ENCODE results near the gene TP53I13.

Gene TP53I13

DNA sequence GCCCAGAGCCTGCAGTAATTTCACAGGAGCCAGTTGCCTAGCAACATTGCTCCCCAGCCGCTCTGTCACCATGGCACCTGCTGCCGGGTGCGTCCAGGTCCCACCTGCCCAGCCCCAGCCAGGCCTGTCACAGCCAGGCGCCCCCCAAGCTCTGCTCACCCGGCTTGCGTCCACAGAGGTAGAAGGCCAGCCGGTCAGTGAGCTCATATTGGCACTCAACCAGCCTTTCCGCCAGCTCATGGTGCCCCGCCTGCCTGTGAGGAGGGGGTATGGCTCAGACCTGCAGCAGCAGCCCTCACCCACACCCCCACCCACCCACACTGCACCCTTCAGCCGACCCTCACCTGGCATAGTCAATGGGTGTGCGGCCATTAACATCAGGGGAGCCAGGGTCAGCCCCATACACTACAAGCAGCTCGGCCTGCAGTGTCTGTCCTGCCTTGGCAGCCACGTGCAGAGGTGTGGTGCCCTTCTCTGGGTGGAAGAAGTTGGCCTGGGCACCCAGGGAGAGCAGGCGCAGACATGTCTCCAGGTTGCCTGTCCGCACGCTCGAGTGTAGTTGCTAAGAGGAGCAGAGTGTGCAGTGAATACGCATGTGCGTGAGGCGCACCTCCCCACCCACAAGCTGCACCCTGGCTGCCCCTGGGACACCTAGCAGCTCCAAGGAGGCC, 13.2 kb downstream of the TP53I13 start:
- DNase-seq (ENCODE audit: low read depth): no peak

DNA sequence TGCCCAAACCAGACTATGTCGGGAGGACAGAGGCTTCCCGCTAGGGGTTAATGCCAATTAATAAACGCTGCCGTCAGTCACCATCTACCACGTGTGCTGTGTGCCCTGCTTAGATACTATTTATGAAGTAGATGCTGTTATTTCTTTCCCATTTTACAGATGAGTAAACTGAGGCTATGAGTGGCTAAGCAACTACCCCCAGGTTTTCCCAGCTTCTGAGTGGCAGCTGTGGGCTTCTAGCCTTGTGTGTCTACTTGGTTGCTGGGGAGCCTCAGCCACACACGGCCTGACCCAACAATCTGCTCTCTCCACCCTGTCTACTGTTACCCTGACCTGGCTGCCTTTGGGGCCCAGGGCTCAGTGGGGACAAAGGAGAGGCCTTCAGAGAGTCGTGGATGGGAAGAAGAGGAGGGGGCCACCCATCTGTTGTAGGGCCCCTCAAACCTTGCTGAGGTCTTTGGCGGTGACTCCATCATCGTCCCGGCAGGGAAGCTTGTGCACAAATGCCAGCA, 13.8 kb downstream of the TP53I13 start:
- no peak for DNase-seq (ENCODE audit: low read depth)

DNA sequence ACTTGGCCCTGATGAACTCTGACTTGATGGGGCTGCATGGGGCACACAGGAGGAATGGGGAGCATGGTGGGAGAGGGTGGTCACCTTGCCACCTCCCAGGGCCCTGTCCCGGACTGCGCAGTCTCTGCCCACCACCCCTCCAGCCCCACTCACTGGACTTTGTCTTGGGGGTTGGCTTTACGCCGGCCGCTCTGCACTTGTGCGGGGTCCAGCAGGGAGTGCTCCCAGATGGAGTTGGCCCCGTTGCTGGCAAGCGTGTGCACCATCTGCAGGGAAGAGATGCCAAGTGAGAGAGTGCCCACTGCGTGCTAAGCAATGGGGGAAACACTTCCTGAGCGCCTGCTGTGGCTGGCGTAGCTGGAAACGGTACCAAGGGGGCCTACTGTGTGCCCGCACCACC, 14.3 kb downstream of the TP53I13 start:
- DNase-seq (ENCODE audit: low read depth): no peak

DNA sequence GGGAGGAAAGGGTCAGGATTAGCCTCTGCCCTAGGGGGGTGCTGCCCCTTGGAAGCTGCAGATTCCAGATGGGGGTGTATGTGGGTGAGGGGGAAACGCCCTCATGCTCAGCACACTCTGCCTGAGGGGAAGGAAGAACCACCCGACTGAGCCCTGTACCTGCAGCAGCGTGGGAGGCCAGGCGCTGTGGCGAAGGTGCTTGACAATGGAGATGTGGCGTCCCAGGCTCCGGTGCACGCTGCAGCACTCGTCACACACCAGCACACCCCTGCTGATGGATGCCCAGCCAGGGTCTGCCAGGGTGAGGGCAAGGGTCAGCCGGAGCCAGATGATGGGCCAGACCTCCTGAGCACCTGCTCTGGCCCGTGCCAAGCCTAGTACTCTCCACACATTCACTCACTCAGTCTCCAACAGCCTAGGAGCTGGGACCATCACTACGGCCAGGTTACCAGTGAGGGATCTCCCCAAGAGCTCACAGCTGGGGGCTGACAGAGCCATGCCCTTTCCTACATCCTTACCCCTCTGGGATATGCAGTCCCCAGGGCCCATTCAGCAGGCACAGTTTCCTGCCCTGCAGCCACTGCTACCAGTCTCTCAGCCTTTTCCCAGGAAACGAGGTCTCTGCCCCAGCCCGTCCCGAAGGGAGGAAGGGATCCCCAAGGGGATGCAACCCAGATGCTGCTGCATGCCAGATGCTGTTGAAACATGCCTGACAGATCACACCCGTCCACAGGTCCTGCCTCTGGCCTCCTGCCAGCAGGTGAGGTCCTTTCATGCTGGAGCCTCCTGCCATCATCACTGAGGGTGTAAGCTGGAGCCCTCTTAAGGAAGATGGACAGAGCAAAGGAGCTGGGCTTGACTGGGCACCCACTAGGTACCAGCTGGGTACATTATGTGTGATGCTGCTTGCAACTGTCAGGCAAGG, 15.1 kb downstream of the TP53I13 start:
- no peak for DNase-seq (ENCODE audit: low read depth)

DNA sequence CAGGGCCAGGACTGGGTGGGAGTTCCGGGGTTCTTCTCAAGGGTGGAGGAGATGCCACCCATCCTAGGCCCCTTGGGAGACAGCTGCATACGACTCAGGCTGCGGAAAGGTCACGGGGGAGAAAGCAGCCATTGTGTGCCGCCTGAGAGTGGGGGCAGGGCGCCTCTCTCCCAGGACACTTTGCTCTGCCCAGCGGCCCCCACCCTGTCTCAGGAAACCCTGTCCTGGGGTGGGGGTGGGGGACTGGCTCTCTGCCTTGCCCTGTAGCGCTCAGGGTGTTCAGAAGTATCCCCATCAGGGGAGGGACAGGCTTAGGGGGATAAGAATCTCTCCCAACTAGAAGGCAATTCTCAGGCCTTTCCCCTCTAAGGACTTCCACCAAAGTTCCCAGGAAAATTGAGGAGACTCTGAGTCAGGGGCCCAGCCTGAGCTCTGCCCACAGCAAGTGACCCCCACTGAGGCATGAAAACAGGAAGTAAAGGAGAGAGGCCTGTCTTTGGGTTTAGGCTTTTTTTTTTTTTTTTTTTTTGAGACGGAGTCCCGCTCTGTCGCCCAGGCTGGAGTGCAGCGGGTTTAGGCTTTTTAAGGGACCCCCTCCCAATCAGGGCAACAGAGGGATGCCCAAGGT, 16.1 kb downstream of the TP53I13 start:
- no peak for DNase-seq (ENCODE audit: low read depth)

DNA sequence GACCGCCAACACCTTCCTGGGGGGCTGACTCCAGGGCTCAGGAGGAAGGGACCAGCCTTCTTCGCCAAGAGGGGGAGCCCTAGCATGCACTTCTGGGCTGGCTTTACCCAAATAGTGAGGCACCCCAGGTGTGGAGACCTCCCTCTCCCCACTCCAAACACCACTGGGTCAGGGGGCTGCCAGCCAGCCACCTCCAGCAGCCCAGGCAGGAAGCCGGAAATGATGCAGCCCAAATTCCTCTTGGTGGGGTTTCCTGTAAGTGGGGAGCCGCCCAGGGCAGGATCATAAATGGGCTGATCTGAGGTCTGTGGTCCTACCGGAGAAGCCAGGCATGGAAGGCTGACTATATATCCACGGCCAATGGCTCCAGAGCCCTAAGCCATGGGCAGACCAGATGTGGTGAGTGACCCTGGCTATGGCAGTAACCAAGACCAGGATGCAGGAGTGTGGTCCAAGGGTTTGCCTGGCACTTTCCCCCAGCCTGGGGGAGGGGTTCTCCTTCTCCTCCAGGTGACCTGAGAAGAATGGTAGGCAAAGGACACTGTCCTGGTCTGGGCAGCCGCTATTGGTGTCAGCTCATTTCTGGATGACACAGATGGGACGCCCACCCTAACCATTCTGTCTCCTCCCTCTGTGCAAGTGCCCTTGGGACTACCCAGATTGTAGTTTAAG, 16.7 kb downstream of the TP53I13 start:
- DNase-seq (ENCODE audit: low read depth): no peak

DNA sequence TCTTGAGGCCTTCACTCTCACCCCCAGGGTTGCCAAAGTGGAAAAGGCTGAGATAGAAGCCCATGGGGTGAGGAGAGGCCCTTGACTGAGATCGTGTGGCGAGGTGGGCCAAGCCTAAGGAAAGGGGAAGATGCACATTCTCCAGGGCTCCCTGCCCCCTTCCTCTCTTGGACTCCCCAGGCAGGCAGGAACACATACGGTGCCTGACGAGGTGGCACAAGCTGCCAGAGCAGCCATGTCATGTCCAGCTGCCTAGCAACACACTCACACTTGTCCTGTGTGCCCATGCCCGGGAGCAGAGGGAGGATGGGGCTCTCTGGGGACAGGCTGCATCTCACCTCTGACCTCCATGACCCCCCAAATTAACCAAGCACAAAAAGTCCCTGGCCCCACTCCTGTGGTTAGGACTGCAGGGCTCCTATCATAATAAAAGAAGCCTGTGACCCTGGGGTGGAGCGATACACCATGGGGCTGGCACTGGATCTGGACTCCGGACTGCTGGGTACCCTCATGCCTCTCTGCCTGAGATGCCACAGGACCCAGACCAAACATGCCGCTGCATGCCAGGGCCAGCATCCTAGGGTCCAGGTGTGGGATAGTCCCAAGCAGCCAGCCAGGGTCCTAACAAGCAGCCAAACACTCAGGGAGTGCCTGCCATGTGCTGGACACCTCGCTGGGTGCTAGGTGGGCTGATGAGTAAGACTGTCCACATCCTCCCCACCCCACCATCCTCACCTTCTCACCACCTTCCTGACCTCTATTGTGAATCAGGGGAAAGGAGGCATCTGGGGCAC, 18.4 kb downstream of the TP53I13 start:
- DNase-seq (ENCODE audit: low read depth): no peak

DNA sequence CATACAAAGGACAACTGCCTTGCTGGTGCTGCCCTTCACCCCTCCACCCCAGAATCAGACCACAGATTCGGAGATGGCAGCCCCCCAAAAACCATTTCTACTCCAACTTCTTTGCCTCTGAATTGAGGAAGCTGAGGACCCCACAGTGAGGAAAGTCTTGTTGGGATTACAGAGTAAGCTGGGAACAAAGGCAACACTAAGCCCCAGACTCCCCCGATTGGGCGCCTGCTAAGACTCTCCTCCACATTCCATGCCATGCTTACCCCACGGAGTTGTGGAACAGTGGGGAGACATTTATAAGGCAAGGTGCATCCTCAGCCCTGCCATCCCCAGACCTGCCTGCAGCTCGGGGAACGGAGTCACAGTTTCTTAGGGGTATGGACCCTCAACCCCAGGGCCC, 19.1 kb downstream of the TP53I13 start:
- no peak for DNase-seq (ENCODE audit: low read depth)

DNA sequence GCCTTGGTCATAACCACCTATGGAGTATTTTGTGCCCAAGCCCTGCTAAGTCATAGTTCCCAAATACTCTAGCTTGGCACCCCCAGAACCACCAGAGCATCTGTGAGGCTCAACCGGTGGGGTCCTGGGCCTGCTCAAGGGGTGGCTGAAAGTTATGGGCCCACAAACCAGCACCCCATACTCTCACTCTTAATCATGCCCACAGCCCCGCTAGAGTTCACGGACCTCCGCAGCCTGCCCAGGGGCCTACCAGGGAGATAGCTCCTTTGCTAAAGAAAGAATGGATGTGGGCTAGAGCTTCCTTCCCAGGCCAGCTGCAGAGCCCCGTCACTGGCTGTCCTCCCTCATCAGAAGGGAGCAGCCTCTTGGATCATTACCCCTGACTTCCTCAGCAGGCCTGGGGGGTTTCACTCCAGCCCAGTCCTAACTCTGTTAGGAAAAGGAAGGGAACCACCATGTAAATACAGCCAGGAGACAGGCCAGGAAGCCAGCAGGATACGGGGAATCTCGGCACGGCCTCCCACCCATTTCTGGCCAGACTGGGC, 19.6 kb downstream of the TP53I13 start:
- no peak for DNase-seq (ENCODE audit: low read depth)

DNA sequence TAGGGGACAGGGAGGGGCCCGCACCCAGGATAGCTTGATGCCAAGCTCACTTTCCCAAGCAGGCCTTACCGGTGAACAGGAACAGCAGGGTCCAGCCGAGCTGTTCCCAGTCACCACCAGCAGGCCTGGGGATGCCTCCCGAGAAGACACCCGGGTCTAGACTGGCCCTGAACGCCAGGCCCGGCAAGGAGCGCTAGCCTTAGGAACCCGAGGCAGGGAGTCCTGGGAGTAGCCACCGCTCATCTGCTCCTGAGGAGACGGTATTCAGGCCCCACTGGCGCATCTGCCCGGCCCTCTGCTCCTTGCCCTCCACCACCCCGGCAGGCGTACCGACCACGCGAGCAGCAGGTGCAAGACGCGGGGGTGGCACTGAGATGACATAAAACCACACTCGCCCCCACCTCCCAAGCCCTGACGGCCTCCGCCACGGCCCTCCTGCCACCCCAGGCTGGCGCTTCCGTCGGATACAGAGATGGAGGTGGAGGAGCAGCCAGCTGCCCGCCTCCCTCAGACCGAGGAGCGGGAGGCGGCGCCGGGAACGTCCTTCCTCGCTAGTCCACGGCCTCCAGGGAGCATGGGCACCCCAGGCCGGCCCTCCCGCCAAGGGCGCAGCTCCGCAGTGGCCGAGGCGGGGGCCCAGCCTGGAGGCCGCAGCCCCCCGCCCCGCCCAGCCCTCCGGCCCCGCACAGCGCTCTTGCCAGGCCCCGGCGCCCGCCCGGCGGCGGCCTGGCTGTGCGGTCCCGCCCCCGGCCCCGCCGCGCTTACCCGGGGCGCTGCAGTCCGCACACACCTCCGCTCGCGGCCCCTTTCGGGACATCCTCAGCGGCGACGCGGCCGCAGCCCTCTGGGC, 20.3 kb downstream of the TP53I13 start:
- DNase-seq (ENCODE audit: low read depth): no peak

DNA sequence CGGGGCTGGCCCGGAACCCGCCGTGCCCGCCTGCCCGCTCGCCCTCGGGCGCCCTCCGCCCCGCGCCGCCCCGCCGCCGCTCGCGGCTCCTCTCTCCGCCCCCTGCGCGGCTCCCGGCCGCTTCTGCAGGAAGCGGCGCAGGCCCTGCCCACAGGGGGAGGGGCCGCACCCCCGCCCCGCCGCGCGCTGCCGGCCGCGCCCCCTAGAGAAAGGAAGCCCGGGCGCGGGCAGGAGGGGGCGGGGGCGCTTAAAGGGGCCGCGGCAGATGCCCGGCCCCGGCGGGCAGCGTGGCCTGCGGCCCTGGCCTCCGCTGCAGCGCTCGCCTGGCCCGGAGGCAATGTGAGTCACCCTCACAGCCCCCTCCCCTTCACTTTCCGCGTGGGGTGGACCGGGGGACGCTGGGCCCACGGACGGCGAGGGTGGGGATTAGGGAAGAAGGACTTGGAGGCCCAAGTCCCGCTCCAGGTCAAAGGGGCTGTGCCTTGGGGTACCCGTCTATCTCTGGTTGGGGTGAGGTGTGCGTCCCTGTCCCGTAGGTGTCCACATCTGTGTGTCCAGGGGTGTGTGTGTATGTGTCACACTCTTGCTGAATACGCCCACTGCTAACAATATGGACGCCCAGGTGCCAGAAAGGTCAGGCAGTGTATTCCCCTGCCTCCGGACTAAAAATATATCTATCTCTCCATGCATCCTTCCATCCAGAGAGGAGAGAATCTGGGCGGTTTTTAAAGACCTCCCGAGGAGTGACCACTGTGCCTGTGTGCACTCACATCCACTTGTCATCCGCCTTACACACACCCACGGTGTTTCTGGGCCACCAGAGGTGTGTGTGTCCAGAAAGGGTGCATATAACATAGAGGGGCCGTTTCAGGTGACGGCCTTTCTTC, 21.3 kb downstream of the TP53I13 start, which contains the start of gene GIT1:
Gene GIT1, minus strand, starts transcription at position 125 of the 887 bp plus-strand sequence. CDS start 270 bp downstream, outside the sequence.
- peak; percentile 77 for DNase-seq (ENCODE audit: low read depth)

DNA sequence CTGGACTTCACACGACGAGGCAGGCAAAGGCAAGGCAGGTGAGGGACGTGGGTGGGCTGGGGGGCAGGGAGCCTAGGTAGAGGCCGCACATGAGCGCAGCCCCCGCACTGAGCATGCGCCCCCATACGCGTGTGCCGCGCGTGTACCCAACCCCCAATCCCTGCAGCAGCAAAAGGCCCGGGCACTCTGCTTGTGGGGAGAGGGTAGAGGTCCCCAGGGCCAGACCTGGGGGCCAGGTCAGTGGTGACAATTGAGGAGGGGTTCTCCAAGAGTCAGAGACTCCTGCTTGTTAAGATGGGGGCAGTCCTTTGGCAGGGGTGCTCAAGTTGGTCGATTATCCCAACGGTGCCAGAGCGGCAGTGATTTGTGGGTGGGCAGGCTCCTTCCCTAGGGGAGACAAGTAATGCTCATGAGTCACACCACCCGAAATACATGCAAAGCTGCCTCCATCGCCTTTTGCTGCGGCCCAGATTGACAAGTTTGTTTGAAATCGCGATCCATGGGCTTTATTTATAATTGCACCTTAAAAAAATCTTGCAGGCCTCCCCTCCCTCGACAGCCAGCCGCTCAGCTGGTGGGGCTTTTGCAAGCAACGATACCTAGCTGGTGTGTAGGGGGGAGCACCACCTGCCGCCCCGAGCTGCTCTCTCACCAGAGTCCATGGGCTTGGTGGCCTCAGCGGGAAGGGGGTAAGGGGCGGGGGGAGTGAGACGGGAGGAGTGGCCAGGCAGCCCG, 22.1 kb downstream of the TP53I13 start:
- DNase-seq (ENCODE audit: low read depth): no peak

DNA sequence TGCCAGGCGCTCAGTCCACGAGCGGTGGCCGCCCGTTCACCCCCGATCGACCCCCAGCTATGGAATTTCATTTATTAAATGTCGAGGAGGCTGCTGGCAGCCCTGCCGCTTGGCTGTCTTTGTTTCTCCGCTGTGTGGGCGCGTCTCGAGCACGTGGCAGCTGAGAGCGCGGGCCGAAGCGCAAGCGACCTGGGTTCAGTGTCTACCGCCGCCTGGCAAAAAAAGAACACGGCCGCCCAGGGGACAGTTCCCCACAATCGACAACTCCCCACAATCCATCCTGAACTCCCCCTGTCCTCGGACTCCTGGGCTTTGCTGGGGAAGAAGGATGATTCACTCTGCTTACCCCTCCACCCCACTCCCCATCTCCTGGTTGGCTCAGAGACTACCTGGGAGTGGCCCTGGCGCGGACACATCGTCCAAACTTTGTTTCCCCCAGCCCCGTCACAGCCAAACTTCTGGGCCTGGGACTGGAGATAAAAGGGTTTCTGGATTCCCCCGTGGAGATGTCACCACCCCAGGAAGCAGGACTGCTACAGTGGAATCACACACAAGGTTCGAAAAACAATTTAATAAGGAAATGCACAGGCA, 22.7 kb downstream of the TP53I13 start:
- DNase-seq (ENCODE audit: low read depth): no peak

DNA sequence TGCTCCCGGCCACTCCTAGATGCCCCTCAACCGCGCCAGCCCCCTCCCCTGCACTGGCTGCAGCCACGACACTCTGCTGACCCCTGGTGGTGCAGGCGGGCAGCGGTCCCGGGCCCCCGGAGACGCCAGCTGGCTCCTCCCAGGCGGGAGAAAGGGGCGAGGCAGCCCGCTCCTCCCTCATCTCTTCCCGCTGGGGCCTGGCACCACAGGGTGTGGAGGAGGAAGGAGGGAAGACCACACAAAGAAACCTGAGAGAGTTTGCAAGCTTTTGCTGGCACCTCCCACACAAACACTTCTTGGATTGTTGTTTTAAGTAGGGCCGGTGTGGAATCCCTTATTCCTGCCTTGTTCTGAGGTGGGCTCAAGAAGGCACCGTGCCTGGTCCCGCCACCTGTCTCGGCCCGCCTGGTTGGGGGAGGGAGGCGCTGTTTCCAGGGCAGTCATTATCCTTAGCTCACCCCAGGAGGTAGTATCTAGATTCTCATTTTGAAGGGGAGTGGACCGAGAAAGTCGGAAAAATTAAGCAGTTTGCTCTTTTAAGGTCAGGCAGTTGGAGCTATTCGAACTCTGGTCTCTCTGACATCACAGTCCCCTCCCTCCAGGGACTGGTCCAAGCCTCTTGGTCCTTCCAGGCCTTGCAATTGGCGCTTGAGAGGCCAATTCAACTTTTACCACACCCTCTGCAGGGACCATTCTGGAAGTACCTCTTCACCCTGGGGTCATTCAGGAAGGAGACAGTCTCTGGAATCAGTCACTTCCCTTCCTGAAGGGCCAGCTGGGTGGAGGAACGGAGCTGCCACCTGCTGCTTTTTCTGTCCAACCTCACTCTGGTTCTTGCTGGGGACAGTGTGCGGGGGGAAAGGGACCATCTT, 23.5 kb downstream of the TP53I13 start:
- DNase-seq (ENCODE audit: low read depth): peak; percentile 58

DNA sequence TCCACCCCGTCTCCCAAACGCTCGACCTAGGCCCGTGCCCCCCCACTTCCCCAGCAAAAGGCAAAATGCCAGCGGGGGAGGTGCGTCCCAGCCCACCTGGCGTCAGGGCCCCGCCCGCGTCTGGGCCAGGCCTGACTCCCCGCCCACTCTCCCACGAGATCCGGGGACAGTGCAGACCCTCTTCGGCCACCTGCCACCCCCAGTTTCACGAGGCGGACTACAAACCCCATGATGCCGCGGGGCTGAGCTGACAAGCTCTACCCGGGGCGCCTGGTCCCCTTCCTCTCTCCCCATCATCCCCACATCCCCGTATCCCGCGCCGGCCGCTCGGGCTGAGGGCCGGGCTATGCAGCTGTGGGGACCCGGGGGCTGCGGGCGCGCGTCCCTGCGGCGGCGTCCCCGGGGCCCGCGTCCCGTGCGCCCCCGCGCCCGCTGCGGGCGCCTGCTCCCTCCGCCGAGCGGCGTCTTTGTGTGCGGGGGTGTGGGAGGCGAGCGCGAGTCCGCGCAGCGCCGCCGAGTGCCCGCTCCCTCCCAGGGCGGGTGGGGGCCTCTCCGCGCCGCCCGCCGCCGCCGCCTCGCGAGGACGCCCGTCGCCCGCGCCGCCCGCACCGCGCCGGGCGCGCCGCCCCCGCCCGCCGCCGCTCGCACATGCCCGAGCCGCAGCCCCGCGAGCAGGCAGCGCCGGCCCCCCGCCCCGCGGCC, 24.5 kb downstream of the TP53I13 start, which contains the start of gene ANKRD13B:
Gene ANKRD13B, plus strand, starts transcription at position 283 of the 702 bp plus-strand sequence. CDS start 490 bp downstream, outside the sequence.
- DNase-seq (ENCODE audit: low read depth): no peak

All from T-helper 22 cell (primary cell).